ENCODE measurements around the gene GRIN3B.

DNA sequence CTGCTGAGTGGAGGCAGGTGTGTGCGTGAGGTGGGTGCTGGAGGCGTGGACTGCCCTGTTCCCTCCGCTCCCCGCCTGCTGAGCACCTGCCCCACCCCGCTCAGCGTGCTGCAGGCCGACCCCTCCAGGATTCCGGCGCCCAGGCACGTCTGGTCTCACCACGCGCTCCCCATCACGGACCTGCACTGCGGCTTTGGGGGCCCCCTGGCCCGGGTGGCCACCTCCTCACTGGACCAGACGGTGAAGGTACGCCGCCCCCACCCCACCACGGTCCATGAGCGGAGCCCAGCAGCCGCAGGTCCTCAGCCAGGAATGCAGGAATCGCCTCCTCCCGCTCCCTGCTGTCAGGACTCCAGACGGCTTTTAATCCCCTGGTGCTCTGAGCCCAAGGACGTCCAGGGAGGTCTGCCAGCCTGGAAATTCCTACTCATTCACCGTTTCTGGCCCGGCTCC, 10.1 kb upstream of the GRIN3B start:
- TF ChIP-seq KDM1A (IDR thresholded peaks at IDR 0.05; ENCODE audit: low read depth): no peak
- TF ChIP-seq, protein P1, sequence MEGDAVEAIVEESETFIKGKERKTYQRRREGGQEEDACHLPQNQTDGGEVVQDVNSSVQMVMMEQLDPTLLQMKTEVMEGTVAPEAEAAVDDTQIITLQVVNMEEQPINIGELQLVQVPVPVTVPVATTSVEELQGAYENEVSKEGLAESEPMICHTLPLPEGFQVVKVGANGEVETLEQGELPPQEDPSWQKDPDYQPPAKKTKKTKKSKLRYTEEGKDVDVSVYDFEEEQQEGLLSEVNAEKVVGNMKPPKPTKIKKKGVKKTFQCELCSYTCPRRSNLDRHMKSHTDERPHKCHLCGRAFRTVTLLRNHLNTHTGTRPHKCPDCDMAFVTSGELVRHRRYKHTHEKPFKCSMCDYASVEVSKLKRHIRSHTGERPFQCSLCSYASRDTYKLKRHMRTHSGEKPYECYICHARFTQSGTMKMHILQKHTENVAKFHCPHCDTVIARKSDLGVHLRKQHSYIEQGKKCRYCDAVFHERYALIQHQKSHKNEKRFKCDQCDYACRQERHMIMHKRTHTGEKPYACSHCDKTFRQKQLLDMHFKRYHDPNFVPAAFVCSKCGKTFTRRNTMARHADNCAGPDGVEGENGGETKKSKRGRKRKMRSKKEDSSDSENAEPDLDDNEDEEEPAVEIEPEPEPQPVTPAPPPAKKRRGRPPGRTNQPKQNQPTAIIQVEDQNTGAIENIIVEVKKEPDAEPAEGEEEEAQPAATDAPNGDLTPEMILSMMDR (IDR thresholded peaks at IDR 0.05): no peak
- TF ChIP-seq NR3C1 (IDR thresholded peaks at IDR 0.05): no peak
- TF ChIP-seq, protein P2, sequence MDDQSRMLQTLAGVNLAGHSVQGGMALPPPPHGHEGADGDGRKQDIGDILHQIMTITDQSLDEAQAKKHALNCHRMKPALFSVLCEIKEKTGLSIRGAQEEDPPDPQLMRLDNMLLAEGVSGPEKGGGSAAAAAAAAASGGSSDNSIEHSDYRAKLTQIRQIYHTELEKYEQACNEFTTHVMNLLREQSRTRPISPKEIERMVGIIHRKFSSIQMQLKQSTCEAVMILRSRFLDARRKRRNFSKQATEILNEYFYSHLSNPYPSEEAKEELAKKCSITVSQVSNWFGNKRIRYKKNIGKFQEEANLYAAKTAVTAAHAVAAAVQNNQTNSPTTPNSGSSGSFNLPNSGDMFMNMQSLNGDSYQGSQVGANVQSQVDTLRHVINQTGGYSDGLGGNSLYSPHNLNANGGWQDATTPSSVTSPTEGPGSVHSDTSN (IDR thresholded peaks at IDR 0.05): no peak
- TF ChIP-seq RCOR1 (IDR thresholded peaks at IDR 0.05; ENCODE audit: low read depth, low read length): no peak
- TF ChIP-seq EHMT2 (IDR thresholded peaks at IDR 0.05; ENCODE audit: low read depth): no peak
- TF ChIP-seq POLR2A (IDR thresholded peaks at IDR 0.05; ENCODE audit: low read length): no peak
- TF ChIP-seq EP300 (IDR thresholded peaks at IDR 0.05): no peak
- TF ChIP-seq JUN (IDR thresholded peaks at IDR 0.05): no peak
- no peak for TF ChIP-seq RAD21 (conservative IDR thresholded peaks at IDR 0.05 in 1 of 2, IDR thresholded peaks at IDR 0.05 in 1 of 2)

Measured in A549 (cell line).